ENCODE results near the gene EYA3.
"Not testable (repeated sequence)": the region's sequence is repeated elsewhere in the genome, so short reads cannot be mapped to it uniquely, and the experiment has no call there.

Gene EYA3

DNA sequence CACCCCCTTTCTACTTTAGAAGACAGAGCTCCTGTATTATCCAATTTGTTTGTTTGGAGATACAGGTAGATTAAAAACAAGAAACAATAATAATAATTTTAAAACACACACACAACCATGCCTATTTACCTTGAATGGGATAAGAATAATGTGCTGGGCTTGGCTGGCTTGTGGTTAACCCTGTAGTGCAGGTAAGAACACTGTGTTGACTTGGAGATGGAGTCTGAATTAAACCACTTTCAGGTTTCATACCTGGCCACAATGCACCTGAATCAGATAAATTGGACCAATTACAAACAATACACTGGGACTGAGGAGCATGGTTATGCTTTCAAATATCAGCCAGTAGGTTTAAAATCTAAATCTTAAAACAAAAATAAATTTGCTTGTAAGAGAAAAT, 60.8 kb downstream of the EYA3 start:
- no peak overlapping the region for H3K4me3 ChIP-seq (ENCODE audit: low read depth, low read length)
- TF ChIP-seq, protein P1, sequence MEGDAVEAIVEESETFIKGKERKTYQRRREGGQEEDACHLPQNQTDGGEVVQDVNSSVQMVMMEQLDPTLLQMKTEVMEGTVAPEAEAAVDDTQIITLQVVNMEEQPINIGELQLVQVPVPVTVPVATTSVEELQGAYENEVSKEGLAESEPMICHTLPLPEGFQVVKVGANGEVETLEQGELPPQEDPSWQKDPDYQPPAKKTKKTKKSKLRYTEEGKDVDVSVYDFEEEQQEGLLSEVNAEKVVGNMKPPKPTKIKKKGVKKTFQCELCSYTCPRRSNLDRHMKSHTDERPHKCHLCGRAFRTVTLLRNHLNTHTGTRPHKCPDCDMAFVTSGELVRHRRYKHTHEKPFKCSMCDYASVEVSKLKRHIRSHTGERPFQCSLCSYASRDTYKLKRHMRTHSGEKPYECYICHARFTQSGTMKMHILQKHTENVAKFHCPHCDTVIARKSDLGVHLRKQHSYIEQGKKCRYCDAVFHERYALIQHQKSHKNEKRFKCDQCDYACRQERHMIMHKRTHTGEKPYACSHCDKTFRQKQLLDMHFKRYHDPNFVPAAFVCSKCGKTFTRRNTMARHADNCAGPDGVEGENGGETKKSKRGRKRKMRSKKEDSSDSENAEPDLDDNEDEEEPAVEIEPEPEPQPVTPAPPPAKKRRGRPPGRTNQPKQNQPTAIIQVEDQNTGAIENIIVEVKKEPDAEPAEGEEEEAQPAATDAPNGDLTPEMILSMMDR (IDR thresholded peaks at IDR 0.05; ENCODE audit: low read depth, low read length) = no peak

- TF ChIP-seq, protein P1 (IDR thresholded peaks at IDR 0.05; ENCODE audit: low read depth, low read length) = no peak
- no peak overlapping the region for H3K4me3 ChIP-seq (ENCODE audit: low read depth, low read length)
These were observed 61.2 kb downstream of the EYA3 start for GRCh38 chr1:28027238-28027637.

DNA sequence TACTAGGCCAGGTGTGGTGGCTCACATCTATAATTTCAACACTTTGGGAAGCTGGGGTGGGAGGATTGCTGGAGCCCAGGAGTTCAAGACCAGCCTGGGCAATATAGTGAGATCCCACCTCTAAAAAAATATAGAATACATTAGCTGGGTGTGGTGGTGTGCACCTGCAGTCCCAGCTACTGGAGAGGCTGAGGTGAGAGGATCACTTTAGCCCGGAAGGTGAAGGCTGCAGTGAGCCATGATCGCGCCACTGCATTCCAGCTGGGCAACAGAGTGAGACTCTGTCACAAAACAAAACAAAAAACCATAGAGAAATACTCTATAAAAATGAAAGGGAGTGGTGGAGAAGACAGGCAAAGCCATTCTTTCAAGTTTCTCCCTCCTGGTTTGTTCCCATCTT, 62.1 kb downstream of the EYA3 start:
- TF ChIP-seq, protein P1 (IDR thresholded peaks at IDR 0.05; ENCODE audit: low read depth, low read length) = no peak
- H3K4me3 ChIP-seq (ENCODE audit: low read depth, low read length) = no peak overlapping the region

- H3K4me3 ChIP-seq (ENCODE audit: low read depth, low read length) = no peak overlapping the region
- TF ChIP-seq, protein P1 (IDR thresholded peaks at IDR 0.05; ENCODE audit: low read depth, low read length) = no peak
These were observed 67.3 kb downstream of the EYA3 start for GRCh38 chr1:28021064-28021463.

GRCh38 chr1:28010969-28011368, 77.4 kb downstream of the EYA3 start:
- H3K4me3 ChIP-seq (ENCODE audit: low read depth, low read length) = no peak overlapping the region
- TF ChIP-seq, protein P1 (IDR thresholded peaks at IDR 0.05; ENCODE audit: low read depth, low read length) = no peak

GRCh38 chr1:28003117-28003516, 85.3 kb downstream of the EYA3 start:
- not testable (repeated sequence) for H3K4me3 ChIP-seq (ENCODE audit: low read depth, low read length)

- H3K4me3 ChIP-seq (ENCODE audit: low read depth, low read length) = no peak overlapping the region
- TF ChIP-seq, protein P1 (IDR thresholded peaks at IDR 0.05; ENCODE audit: low read depth, low read length) = no peak
These were observed 85.8 kb downstream of the EYA3 start for GRCh38 chr1:28002600-28002999.

DNA sequence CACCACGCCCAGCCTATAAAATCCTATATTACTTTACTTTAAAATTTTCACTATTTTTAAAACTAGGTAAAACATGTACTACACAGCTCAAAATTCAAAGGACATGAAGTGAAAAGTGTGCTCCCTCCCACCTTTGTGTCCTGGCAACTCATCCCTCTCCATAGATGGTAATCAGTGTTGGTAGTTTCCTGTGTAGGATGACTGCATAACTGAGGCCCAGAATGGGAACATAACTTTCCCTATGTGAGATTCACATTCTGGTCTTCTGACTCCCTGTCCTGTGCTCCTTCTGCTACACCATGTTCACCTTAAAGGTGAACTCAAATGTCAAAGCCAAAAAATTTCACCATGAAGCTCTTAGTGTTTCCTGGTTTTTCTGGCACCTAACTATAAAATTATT, 89.4 kb downstream of the EYA3 start:
- TF ChIP-seq, protein P1 (IDR thresholded peaks at IDR 0.05; ENCODE audit: low read depth, low read length) = no peak
- no peak overlapping the region for H3K4me3 ChIP-seq (ENCODE audit: low read depth, low read length)

DNA sequence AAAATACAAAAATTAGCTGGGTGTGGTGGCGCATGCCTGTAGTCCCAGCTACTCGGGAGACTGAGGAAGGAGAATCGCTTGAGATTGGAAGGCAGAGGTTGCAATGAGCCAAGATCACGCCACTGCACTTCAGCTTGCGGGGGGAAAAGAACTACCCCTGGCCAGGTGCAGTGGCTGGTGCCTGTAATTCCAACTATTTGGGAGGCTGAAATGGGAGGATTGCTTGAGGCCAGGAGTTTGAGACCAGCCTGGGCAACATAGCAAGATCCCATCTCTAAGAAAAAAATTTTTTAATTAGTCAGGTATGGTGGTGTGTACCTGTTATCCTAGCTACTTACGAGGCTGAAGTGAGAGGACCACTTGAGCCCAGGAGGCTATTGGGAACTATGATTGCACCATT, 93.9 kb downstream of the EYA3 start:
- not testable (repeated sequence) for H3K4me3 ChIP-seq (ENCODE audit: low read depth, low read length)

Measured in WI38 (cell line).